Measurements from ENCODE around the gene PAOX.

PAOX gene

DNA sequence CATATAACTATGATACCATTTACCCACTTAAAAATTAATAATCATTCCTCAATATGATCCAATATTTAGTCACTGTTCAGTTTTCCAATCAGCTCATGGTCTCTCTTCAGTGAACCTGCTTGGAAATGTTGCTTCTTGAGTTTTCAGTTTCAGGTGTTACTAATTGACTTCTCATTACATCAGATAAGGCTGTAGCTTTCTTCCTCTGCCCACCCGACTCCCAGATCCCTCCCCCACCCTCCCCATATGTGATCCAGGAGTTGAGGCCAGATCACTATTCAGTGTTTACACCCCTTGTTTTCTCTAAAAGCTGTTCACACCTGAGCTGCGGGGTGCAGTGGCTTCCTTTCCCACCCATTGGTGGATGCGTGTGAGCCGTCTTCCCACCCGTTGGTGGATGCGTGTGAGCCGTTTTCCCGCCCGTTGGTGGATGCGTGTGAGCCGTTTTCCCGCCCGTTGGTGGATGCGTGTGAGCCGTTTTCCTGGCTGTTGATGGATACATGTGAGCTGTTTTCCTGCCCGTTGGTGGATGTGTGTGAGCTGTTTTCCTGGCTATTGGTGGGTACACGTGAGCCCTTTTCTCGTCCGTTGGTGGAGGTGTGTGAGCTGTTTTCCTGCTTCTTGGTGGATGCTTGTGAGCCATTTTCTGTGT lies 11.7 kb downstream of the PAOX start:
- ChIA-PET POLR2A (interaction anchor here (1.4 kb wide), 1 partner anchor 17 kb away, joined by 3 read pairs; no protein-coding TSS in a partner anchor), CTCF (interaction anchor here (1.0 kb wide), 1 partner anchor 62 kb away, joined by 4 read pairs; no protein-coding TSS in a partner anchor)
- H3K4me1 ChIP-seq (ENCODE audit: control insufficient read depth, insufficient read depth, low read length), result 0 out of 2 replicates have a peak, but pooled peaks cover 2% of the 10 kb centered on the region
- no peaks in the 10 kb centered on the region for H3K9me3 ChIP-seq (ENCODE audit: control insufficient read depth, insufficient read depth, low read depth, low read length)
- peaks cover 0 to 5% of the 10 kb centered on the region in 2 experiments; a peak in 1 of 3 replicates for H3K36me3 ChIP-seq (ENCODE audit: control insufficient read depth in 2 of 2, insufficient read depth in 1 of 2, low read length in 2 of 2)
- no peak overlapping the region for H3K27ac ChIP-seq (ENCODE audit: extremely low read depth, low read depth, low read length)
- TF ChIP-seq ZBTB7A (tag by site-specific recombination; IDR thresholded peaks at IDR 0.05; ENCODE audit: low read depth) (no peak), ZNF830 (tag by site-specific recombination; IDR thresholded peaks at IDR 0.05; ENCODE audit: low read depth) (no peak), ZFP3 (tag by site-specific recombination; IDR thresholded peaks at IDR 0.05; ENCODE audit: low read depth) (no peak), KLF10 (tag by site-specific recombination; IDR thresholded peaks at IDR 0.05) (no peak), ZBTB10 (tag by site-specific recombination; IDR thresholded peaks at IDR 0.05) (no peak), ZNF335 (tag by site-specific recombination; conservative IDR thresholded peaks at IDR 0.05) (no peak), HOXA7 (CRISPR knock-in tag; IDR thresholded peaks at IDR 0.05; ENCODE audit: borderline replicate concordance) (no peak), PRDM1 (tag by site-specific recombination; IDR thresholded peaks at IDR 0.05) (no peak), ZXDB (tag by site-specific recombination; IDR thresholded peaks at IDR 0.05) (no peak), ZNF16 (tag by site-specific recombination; IDR thresholded peaks at IDR 0.05; ENCODE audit: low read depth) (no peak), ZNF600 (tag by site-specific recombination; IDR thresholded peaks at IDR 0.05) (no peak), ZNF404 (tag by site-specific recombination; IDR thresholded peaks at IDR 0.05) (no peak), ZNF792 (tag by site-specific recombination; IDR thresholded peaks at IDR 0.05) (no peak), ZNF658 (tag by site-specific recombination; IDR thresholded peaks at IDR 0.05) (no peak), KLF1 (tag by site-specific recombination; IDR thresholded peaks at IDR 0.05) (no peak)
- no peak overlapping the region for H3K4me3 ChIP-seq (ENCODE audit: low read depth, low read length)

- Histone ChIP-seq H3K36me3 (ENCODE audit: control insufficient read depth in 2 of 2, insufficient read depth in 1 of 2, low read length in 2 of 2) (peaks cover 0 to 10% of the 10 kb centered on the region in 2 experiments; a peak in 1 of 3 replicates), H3K4me3 (ENCODE audit: low read depth, low read length) (no peak overlapping the region), H3K9me3 (ENCODE audit: control insufficient read depth, insufficient read depth, low read depth, low read length) (no peaks in the 10 kb centered on the region), H3K4me1 (ENCODE audit: control insufficient read depth, insufficient read depth, low read length) (0 out of 2 replicates have a peak, but pooled peaks cover 2% of the 10 kb centered on the region), H3K27ac (ENCODE audit: extremely low read depth, low read depth, low read length) (no peak overlapping the region)
- ChIA-PET CTCF (interaction anchor here (1.0 kb wide), 1 partner anchor 62 kb away, joined by 4 read pairs; no protein-coding TSS in a partner anchor), POLR2A (interaction anchor here (1.4 kb wide), 1 partner anchor 18 kb away, joined by 3 read pairs; no protein-coding TSS in a partner anchor)
- no peak for TF ChIP-seq YY1 (tag by site-specific recombination; IDR thresholded peaks at IDR 0.05)
- no peak for TF ChIP-seq ZNF830 (tag by site-specific recombination; IDR thresholded peaks at IDR 0.05; ENCODE audit: low read depth)
- no peak for TF ChIP-seq SALL2 (tag by site-specific recombination; IDR thresholded peaks at IDR 0.05; ENCODE audit: borderline replicate concordance)
- TF ChIP-seq ZNF121 (tag by site-specific recombination; IDR thresholded peaks at IDR 0.05), result no peak
- no peak for TF ChIP-seq OVOL3 (tag by site-specific recombination; IDR thresholded peaks at IDR 0.05)
- TF ChIP-seq ZNF701 (tag by site-specific recombination; IDR thresholded peaks at IDR 0.05), result no peak
- no peak for TF ChIP-seq ZSCAN23 (tag by site-specific recombination; IDR thresholded peaks at IDR 0.05)
- TF ChIP-seq, protein P1, sequence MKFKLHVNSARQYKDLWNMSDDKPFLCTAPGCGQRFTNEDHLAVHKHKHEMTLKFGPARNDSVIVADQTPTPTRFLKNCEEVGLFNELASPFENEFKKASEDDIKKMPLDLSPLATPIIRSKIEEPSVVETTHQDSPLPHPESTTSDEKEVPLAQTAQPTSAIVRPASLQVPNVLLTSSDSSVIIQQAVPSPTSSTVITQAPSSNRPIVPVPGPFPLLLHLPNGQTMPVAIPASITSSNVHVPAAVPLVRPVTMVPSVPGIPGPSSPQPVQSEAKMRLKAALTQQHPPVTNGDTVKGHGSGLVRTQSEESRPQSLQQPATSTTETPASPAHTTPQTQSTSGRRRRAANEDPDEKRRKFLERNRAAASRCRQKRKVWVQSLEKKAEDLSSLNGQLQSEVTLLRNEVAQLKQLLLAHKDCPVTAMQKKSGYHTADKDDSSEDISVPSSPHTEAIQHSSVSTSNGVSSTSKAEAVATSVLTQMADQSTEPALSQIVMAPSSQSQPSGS (tag by site-specific recombination; IDR thresholded peaks at IDR 0.05; ENCODE audit: low read depth), result no peak
- no peak for TF ChIP-seq ZBTB10 (tag by site-specific recombination; IDR thresholded peaks at IDR 0.05)
Measured at GRCh38 chr10:133391249-133391635, 12.2 kb downstream of the PAOX start.

Data from HEK293 (cell line).